ENCODE results near the gene FAR2.
"Not testable (repeated sequence)": the region's sequence is repeated elsewhere in the genome, so short reads cannot be mapped to it uniquely, and the experiment has no call there.

The FAR2 gene

DNA sequence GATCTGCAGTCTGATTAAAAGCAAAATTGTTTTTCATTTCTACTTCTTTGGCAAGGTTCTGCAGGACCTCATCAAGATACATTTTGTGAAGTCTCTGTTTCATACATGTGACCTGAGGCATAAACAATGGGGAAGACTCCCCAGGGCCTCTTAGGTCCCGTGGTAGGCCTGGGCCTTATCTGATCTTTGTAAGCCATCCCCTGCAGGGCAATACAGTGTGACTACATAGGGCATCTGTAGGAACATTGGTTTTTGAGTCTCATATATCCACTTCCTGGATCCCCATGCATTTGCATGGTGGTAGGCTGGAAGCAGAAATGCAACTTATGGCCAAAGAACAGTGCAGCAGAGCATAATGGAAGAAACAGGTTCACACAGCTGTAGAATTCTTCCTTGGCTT is 6.0 kb downstream of the FAR2 start:
- no peak for DNase-seq

DNA sequence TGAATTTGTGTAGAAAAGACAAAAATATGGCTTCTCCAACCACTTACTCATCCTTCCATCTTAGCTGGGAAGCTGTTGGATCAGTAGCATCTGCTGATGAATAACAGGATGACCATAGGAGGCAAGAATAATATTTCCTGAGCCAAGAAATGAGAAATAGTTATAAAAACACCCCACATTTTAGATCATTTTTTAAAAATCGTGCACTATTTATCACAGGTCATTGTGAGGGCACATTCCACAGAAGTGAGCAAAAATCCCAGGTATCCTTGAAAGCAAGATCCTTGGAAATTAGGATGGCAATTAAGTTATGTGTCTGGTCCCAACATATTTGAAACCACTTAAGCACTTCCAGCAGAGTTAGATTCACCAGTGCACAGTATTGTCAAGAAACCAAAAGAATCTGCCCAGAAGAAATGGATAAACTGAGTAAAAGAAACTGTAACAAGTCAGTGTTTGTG is 8.4 kb downstream of the FAR2 start:
- no peak for DNase-seq

GRCh38 chr12:29158115-29158763 is 9.2 kb downstream of the FAR2 start:
- no peak for DNase-seq

DNA sequence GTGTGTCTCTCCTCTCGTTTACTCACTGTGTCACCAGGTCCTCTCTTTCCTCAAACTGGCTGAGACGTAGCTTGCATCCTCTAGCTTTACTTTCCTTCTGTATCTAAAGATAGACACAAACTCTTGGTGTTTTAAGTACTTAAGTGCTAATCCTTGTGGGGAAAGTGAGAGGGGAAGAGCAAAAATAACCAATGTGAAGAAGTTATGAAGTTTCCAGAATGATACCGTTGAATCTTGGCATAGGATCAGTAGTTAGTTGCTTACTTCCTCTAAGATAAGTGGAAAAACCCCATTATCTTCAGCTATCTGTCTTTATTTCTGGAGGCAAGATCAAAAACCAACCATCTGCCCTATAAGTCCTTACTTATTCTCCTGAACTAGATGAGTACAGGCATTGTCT is 10.6 kb downstream of the FAR2 start:
- no peak for DNase-seq

- DNase-seq = no peak
Observed at GRCh38 chr12:29160230-29160629, 11.2 kb downstream of the FAR2 start.

- DNase-seq = no peak
Observed at GRCh38 chr12:29163146-29163545, 14.1 kb downstream of the FAR2 start.

DNA sequence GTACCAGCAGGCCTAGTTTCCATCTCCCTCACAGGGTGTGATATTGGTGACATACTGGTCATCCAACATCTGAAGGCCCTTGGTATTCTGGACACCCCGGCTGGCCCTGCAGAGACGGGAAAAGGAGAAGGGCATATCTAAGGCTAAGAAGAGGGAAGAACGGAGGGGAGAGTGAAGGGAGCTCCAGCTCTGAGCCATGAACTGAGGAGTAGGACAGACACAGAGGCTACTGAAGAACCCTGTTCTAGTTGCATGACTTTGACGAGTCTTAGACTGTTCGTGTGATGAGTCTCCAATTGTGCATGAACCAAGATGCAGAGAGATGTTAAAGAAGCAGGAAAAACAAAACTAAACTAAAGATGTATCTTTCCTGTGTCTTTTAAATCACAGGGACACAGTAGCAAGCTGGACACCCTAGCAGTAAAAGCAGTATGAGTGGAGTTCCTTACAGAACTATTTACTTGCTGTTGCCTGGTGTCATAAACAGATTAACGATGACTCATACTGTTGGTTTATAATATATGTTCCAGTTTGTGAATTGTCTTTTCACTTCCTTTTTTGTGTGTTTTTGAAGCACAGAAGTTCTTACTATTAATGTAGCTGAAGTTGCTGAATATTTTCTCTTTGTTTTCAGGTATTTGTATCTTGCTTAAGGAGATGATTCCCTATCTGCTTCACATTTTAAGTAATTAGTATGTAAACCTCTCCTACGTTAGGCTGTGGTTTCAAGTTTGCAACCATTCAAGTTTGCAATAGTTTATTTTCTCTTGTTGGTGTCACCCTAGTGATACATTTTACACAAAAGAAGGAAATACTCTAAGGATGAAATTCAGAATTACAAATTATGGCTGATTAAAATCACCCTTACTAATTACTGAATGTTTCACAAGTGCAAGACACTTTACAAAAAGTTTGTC is 15.7 kb downstream of the FAR2 start:
- peak; percentile 93 for DNase-seq

DNA sequence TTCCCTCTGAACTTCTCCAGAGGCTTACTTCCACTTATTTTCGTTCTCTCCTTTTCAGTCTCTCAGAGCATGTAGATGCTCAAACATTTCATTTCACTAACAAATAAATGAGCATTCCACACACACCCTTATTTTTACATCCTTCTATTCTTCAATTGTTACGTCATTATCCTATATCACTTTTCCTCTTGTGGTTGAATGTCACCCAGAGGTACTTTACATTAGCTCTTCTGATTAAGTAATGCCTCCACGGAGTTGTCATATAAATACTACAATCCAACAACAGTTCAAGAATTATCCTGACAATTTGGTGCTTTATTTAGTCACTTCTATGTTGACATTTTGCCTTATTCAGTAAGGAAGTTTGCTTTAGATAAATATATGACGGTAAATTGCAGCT is 18.4 kb downstream of the FAR2 start:
- DNase-seq = no peak

- no peak for DNase-seq
Observed at GRCh38 chr12:29167988-29168387, 18.9 kb downstream of the FAR2 start.

DNA sequence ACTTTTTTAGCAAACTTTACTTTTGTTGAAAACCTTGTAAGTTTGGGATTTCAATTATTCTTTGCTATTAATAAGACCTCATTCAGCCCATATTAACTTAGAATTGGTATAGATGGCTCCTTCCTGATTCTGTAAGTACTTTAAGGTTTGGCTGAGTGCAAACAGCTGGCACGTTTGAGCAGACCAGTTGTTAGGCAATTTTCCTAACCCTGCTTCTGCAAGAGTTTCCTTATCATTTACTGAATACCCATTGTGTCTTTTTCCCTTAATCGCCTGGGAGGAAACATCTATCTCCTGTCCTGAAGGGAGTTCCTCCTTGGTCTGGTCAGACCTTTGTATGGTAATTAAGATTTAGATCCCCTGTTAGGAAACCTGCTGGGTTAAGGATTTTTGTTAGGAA is 20.9 kb downstream of the FAR2 start:
- not testable (repeated sequence) for DNase-seq

DNA sequence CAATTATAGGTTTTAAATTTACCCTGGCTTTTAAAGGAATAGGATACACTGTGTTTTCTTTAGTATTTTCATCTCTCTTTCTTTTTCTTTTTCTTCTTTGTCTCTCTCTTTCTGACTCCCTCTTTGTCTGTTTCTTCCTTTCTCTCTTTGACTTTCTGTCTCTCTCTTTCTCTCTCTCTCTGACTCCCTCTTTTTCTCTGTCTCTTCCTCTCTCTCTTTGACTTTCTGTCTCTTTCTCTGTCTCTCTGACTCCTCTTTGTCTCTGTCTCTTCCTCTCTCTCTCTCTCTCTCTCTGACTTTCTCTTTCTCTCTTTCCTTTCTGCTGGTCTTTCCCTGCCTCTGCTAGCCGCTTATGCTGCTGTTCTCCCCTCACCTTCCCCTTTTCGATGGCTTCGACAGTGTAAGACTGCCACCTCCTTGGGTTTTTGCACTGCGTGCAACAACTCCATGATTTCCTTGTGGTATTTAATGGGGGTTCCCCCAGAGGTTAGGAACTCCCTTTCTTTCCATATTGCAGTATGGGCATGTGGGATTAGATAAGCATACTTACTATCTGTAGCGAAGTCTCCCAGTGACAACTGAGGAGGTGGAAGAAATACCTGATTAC is 21.5 kb downstream of the FAR2 start:
- DNase-seq = not testable (repeated sequence)

DNA sequence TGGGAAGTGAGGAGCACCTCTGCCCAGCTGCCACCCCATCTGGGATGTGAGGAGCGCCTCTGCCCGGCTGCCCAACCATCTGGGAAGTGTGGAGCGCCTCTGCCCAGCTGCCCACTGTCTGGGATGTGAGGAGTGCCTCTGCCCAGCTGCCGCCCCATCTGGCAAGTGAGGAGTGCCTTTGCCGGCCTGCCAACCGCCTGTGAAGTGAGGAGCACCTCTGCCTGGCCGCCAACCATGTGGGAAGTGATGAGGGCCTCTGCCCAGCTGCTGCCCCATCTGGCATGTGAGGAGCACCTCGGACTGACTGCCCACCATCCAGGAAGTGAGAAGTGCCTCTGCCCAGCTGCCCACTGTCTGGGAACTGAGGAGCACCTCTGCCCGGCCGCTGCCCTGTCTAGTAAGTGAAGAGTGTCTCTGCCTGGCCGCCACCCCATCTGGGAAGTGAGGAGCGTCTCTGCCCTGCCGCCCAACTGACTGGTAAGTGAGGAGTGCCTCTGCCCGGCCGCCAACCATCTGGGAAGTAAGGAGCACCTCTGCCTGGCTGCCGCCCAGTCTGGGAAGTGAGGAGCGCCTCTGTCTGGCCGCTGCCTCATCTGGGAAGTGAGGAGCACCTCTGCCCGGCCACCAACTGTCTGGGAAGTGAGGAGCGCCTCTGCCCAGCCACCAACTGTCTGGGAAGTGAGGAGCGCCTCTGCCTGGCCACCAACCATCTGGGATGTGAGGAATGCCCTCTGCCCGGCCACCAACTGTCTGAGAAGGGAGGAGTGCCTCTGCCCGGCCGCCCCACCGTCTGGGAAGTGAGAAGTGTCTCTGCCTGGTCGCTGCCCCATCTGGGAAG is 22.6 kb downstream of the FAR2 start:
- DNase-seq = no peak

DNA sequence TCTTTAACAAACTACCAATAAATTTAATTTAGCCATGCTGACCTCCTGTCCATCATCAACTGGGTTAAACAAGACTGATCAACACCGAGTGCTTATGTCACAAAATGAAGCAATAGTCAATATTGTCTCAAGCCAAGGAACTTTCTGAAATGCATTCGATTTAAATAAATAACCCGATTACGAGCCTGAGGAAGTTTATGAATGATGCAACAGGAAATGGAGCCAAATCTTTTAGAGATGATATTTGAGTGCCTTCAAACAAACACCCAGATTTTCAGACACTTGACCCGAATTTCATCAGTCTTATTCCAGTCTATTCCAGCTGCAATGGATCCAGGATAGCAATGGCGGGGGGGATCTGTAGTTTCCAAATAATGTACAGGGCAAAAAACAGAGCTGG is 27.9 kb downstream of the FAR2 start:
- DNase-seq = no peak

DNA sequence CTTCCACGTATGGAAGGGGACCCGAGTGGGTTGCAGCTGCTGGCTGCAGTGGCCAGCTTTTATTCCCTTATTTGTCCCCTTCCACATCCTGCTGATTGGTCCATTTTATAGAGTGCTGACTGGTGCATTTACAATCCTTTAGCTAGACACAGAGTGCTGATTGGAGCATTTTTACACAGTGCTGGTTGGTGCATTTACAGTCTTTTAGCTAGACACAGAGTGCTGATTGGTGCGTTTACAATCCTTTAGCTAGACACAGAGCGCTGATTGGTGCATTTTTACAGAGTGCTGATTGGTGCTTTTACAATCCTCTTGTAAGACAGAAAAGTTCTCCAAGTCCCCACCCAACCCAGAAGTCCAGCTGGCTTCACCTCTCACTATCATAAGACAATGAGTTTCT is 33.2 kb downstream of the FAR2 start:
- not testable (repeated sequence) for DNase-seq

GRCh38 chr12:29187756-29188155 is 38.7 kb downstream of the FAR2 start:
- no peak for DNase-seq

DNA sequence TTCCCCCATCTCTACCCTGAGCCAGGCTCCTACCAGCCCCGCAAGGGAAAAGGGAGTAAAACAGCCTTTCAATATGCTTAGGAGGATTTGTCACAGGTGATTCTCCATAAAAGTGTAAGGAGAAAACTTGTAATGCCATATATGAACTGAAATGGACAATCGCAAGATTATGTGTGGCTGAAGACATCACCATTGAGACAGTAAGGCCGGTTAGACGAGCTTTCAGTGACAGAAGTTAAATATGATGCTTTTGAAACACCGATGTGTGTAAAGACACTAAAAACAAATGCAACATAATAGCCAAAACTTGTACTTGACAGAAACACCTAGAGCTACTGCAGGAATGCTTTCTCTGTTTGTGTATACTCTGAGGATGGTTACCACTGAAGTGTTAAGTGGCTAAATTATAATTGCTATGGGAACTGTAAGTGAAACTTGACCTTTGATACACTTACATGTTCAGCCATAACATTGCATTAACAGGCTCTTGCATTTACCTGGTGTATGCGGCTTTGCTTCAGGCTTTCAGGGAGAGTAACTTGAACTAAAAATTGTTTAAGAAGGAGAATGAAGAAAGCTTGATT is 42.3 kb downstream of the FAR2 start:
- DNase-seq = no peak

DNA sequence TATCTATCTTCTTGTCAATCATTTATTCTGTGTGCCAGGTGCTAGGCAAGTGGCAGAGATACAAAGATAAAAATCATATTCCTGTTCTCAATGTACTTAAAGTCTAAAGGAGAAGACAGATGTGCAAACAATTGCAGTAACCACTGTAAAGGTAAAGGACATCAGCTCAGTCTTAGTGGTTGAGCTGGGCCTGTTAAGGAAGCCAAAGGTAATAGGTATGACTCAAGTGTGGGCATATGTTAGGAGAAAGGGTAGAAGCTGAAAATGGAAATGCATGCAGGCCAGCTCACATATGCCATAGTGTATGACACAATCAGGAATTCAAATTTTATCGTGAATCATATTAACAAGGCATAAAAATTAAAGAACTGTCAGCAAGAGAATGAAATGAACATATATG is 49.8 kb downstream of the FAR2 start:
- DNase-seq = no peak

DNA sequence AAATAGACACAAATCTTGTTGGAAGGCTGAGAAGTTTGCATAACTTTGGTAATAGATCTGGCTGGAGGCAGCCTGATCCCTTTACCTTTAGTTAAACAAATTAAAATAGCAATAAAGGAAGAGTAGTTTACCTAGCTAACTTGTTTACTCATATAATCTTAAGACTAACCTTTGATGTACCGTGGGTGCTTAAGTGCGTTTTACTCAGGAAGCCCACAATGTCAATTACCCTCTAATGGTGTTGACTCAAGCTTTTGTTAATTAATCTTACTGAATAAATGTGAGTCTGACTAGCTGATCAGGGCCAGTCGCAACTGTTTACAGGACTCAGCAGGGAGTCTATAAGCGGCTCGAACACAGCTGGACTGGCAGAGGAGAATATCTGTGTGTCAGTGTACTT is 51.5 kb downstream of the FAR2 start:
- DNase-seq = no peak

- DNase-seq = no peak
Observed at GRCh38 chr12:29201296-29201695, 52.2 kb downstream of the FAR2 start.

DNA sequence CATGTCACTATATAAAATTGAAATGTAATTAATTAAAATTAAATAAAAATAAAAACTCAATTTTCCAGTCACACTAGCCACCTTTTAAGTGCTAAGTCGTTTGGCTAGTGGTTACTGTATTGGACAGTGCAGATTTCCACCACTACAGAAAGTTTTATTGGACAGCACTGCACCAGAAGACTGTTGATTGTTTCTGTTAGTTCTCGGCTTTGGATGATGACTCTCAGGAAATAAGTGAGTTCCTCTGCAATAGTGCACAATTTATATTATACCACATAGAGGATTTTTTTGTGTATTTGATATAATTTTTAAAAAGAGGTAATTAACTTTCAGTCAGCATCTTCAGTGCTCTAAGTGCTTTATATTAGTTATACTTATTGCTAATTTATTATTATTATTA is 52.7 kb downstream of the FAR2 start:
- DNase-seq = no peak

DNA sequence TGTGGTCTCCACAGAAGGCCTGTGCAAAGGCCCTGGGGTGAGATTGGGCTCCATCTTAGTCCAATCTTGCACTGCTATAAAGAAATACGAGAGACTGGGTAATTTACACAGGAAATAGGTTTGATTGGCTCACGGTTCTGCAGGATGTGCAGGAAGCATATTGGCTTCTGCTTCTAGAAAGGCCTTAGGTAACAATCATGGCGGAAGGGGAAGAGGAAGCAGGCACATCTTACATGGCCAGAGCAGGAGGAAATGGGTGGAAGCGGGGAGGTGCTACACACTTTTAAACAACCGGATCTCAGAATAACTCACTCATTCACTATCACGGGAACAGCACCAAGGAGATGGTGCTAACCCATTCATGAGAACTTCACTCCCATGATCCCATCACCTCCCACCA is 55.4 kb downstream of the FAR2 start:
- DNase-seq = no peak

DNA sequence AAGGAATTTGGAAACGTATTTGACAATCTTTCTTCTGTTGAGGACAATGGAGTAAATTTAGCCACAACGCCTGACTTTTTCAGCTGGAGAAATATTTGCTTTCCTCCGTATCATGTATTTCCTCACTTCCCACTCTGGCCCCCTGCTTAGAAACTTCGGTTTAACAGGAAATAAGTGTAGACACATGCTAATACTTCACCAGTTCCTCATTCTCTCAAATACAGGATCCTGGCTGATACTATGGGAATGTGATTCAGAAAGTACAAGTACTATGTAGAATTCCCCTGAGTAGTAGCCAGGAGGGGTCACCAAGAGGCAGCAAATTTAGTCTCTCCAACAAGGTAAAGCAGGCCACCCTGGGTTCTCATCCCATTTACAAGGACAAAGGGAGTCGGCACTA is 58.0 kb downstream of the FAR2 start:
- peak; percentile 15 for DNase-seq

DNA sequence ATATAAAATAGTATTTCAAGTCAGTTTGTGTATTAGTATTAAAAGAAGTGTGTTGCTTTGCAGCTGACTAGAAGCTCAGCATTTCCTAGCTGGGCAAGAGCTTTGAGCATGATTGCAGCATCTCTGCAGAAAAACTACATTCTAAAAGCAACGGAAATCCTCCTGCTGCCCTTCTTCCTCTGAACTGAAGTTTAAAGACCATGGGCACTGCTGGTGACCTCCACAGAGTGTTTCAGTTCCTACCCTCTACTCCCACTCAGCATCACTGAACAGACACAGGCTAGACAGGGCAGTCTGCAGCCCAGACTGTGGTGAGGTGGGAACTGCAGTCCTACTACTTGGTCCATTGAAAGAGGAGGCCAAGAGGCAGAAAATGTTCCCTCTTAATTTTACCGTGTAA is 59.0 kb downstream of the FAR2 start:
- no peak for DNase-seq

All from SIG-M5 (cell line).